MM.1S (cell line): ENCODE measurements around the gene MSL2.

Experiments
- DNase-seq: peaks from one replicate; pipeline ENCODE4 v3.0.0-alpha.2; 2015
- H2AFZ ChIP-seq: fragments of 300-600 bp; sonication (generic); 2 replicates; pipeline ENCODE4 v1.6.0; 2016; ENCODE audit warnings: antibody characterized with exemption, low read length
- H3F3A ChIP-seq: fragments of 300-600 bp; sonication (generic); 2 replicates; pipeline ENCODE4 v1.6.1; 2016; ENCODE audit warnings: mild to moderate bottlenecking, antibody characterized with exemption, low read length, moderate library complexity, mixed read lengths; ENCODE audit not compliant: insufficient read depth
- H3K27ac ChIP-seq: fragments of 300-600 bp; sonication (generic); 2 replicates; pipeline ENCODE4 v1.5.1; 2016; ENCODE audit warnings: mild to moderate bottlenecking, low read length
- H3K27me3 ChIP-seq: fragments of 300-600 bp; sonication (generic); replicated peaks from 2 replicates; pipeline ENCODE4 v1.6.0; 2016; ENCODE audit warnings: low read length; ENCODE audit not compliant: insufficient read depth
- H3K36me3 ChIP-seq: fragments of 300-600 bp; sonication (generic); replicated peaks from 2 replicates; pipeline ENCODE4 v1.6.1; 2016; ENCODE audit warnings: mild to moderate bottlenecking, low read length, mixed read lengths; ENCODE audit not compliant: insufficient read depth
- H3K4me1 ChIP-seq: fragments of 300-600 bp; sonication (generic); 2 replicates; pipeline ENCODE4 v1.6.1; 2016; ENCODE audit warnings: low read length, mixed read lengths
- H3K4me2 ChIP-seq: fragments of 300-600 bp; sonication (generic); 2 replicates; pipeline ENCODE4 v1.6.0; 2016; ENCODE audit warnings: low read depth, low read length
- H3K4me3 ChIP-seq: fragments of 300-600 bp; sonication (generic); 2 replicates; pipeline ENCODE4 v1.5.1; 2016; ENCODE audit warnings: low read length, mixed read lengths
- H3K79me2 ChIP-seq: fragments of 300-600 bp; sonication (generic); 2 replicates; pipeline ENCODE4 v1.6.1; 2016; ENCODE audit warnings: mixed run types, low read length, mixed read lengths
- H3K9ac ChIP-seq: fragments of 300-600 bp; sonication (generic); 2 replicates; pipeline ENCODE4 v1.6.1; 2016; ENCODE audit warnings: low read length, mixed read lengths
- H3K9me2 ChIP-seq: fragments of 300-600 bp; sonication (generic); replicated peaks from 2 replicates; pipeline ENCODE4 v1.6.1; 2016; ENCODE audit warnings: mild to moderate bottlenecking, low read length, mixed read lengths; ENCODE audit not compliant: insufficient read depth
- H3K9me3 ChIP-seq: fragments of 300-600 bp; sonication (generic); replicated peaks from 2 replicates; pipeline ENCODE4 v1.6.1; 2016; ENCODE audit warnings: mild to moderate bottlenecking, low read length, mixed read lengths; ENCODE audit not compliant: insufficient read depth
- H4K20me1 ChIP-seq: fragments of 300-600 bp; sonication (generic); 2 replicates; pipeline ENCODE4 v1.6.1; 2016; ENCODE audit warnings: mild to moderate bottlenecking, low read length, moderate library complexity, mixed read lengths; ENCODE audit not compliant: insufficient read depth
- EZH2 ChIP-seq: fragments of 300-600 bp; sonication (generic); optimal IDR thresholded peaks from 2 replicates; pipeline ENCODE3; 2017; ENCODE audit warnings: low read depth, mild to moderate bottlenecking, antibody characterized with exemption, low read length, mixed read lengths
- EZH2phosphoT487 ChIP-seq: fragments of 300-600 bp; sonication (generic); IDR thresholded peaks from 2 replicates; pipeline ENCODE4 v1.6.1; 2018; ENCODE audit warnings: antibody characterized with exemption, low read length
- TF ChIP-seq, protein P1 (sequence below): fragments of 300-600 bp; sonication (generic); IDR thresholded peaks from 2 replicates; pipeline ENCODE4 v1.5.1; 2016; ENCODE audit warnings: antibody characterized with exemption, low read length, mixed read lengths

Gene MSL2

DNA sequence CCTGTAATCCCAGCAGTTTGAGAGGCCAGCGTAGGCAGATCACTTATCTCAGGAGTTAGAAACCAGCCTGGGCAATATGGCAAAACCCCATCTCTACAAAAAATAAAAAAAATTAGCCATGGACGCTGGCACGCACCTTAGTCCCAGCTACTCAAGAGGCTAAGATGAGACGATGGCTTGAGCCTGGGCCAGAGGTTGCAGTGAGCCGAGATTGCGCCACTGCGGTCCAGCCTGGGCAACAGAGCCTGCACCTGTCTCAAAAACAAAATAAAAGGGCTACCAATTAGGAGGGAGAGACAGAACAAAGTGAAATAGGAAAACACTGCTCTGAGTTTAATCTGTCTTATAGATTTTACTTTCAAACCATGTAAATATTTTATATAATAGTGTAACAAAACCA lies 33.8 kb downstream of the MSL2 start:
- no peaks in the 10 kb centered on the region for H3K4me1 ChIP-seq

GRCh38 chr3:136161516-136161915 lies 34.6 kb downstream of the MSL2 start:
- no peaks in the 10 kb centered on the region for H3K36me3 ChIP-seq
- TF ChIP-seq, protein P1, sequence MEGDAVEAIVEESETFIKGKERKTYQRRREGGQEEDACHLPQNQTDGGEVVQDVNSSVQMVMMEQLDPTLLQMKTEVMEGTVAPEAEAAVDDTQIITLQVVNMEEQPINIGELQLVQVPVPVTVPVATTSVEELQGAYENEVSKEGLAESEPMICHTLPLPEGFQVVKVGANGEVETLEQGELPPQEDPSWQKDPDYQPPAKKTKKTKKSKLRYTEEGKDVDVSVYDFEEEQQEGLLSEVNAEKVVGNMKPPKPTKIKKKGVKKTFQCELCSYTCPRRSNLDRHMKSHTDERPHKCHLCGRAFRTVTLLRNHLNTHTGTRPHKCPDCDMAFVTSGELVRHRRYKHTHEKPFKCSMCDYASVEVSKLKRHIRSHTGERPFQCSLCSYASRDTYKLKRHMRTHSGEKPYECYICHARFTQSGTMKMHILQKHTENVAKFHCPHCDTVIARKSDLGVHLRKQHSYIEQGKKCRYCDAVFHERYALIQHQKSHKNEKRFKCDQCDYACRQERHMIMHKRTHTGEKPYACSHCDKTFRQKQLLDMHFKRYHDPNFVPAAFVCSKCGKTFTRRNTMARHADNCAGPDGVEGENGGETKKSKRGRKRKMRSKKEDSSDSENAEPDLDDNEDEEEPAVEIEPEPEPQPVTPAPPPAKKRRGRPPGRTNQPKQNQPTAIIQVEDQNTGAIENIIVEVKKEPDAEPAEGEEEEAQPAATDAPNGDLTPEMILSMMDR, result no peak
- TF ChIP-seq EZH2 (no peak), EZH2phosphoT487 (no peak)
- H4K20me1 ChIP-seq, result peaks cover 84% of the 10 kb centered on the region
- H3F3A ChIP-seq, result no peaks in the 10 kb centered on the region
- no peaks in the 10 kb centered on the region for H3K4me1 ChIP-seq
- peaks cover 99% of the 10 kb centered on the region for H3K79me2 ChIP-seq
- H2AFZ ChIP-seq, result no peak overlapping the region
- no peak overlapping the region for H3K27ac ChIP-seq
- no peaks in the 10 kb centered on the region for H3K9me2 ChIP-seq
- no peak overlapping the region for H3K4me2 ChIP-seq
- no peak for DNase-seq
- no peak overlapping the region for H3K9ac ChIP-seq
- H3K4me3 ChIP-seq, result no peak overlapping the region
- no peaks in the 10 kb centered on the region for H3K27me3 ChIP-seq
- no peaks in the 10 kb centered on the region for H3K9me3 ChIP-seq

More for the DNA sequence above, 33.8 kb downstream of the MSL2 start:
- no peak overlapping the region for H3K4me3 ChIP-seq
- H3K9ac ChIP-seq, result no peak overlapping the region
- H3K36me3 ChIP-seq, result no peaks in the 10 kb centered on the region
- H3K9me3 ChIP-seq, result no peaks in the 10 kb centered on the region
- peaks cover 84% of the 10 kb centered on the region for H4K20me1 ChIP-seq
- H3K9me2 ChIP-seq, result no peaks in the 10 kb centered on the region
- no peak overlapping the region for H3K27ac ChIP-seq
- H3K79me2 ChIP-seq, result peaks cover 99% of the 10 kb centered on the region
- TF ChIP-seq, protein P1, result no peak
- TF ChIP-seq EZH2, result no peak
- TF ChIP-seq EZH2phosphoT487, result no peak
- no peaks in the 10 kb centered on the region for H3K27me3 ChIP-seq
- no peak overlapping the region for H2AFZ ChIP-seq
- no peaks in the 10 kb centered on the region for H3F3A ChIP-seq
- no peak for DNase-seq
- no peak overlapping the region for H3K4me2 ChIP-seq

GRCh38 chr3:136152963-136153362 lies 43.2 kb downstream of the MSL2 start:
- no peaks in the 10 kb centered on the region for H3K4me1 ChIP-seq
- 0 out of 2 replicates have a peak, but pooled peaks cover 9% of the 10 kb centered on the region for H3K36me3 ChIP-seq
- H3F3A ChIP-seq, result no peaks in the 10 kb centered on the region
- H3K4me2 ChIP-seq, result no peak overlapping the region
- no peaks in the 10 kb centered on the region for H3K27me3 ChIP-seq
- H3K9me3 ChIP-seq, result no peaks in the 10 kb centered on the region
- H3K9ac ChIP-seq, result no peak overlapping the region
- H3K27ac ChIP-seq, result no peak overlapping the region
- no peaks in the 10 kb centered on the region for H3K9me2 ChIP-seq
- H3K4me3 ChIP-seq, result no peak overlapping the region
- TF ChIP-seq, protein P1, result no peak
- TF ChIP-seq EZH2, result no peak
- TF ChIP-seq EZH2phosphoT487, result no peak
- no peak for DNase-seq
- no peak overlapping the region for H2AFZ ChIP-seq
- H3K79me2 ChIP-seq, result peaks cover 100% of the 10 kb centered on the region
- H4K20me1 ChIP-seq, result peaks cover 74% of the 10 kb centered on the region
